ENCODE measurements around the gene SLC16A6. TPM values are rescaled to one million over a fixed set of nuclear protein-coding genes. Genes with fewer than 3 reads are reported as not detected.
"Not testable (repeated sequence)": the region's sequence is repeated elsewhere in the genome, so short reads cannot be mapped to it uniquely, and the experiment has no call there.

The SLC16A6 gene
- total RNA-seq, 1 experiment from 2014 or later = 0.22 TPM

GRCh38 chr17:68308486-68308885, 17.6 kb upstream of the SLC16A6 start:
- POLR2A ChIA-PET; H3K27me3 Mint-ChIP-seq (ENCODE audit: low read depth); CTCF ChIA-PET; H3K4me1 Mint-ChIP-seq; DNase-seq (ENCODE audit: low spot score); H3K4me3 Mint-ChIP-seq; H3K9me3 Mint-ChIP-seq; ATAC-seq: not testable (repeated sequence)
- H3K36me3 Mint-ChIP-seq = peaks cover 14% of the 10 kb centered on the region
- H3K27ac Mint-ChIP-seq = peak overlapping the region; percentile 67
- TF ChIP-seq NFYB (CRISPR knock-in tag; conservative IDR thresholded peaks at IDR 0.05; ENCODE audit: low read depth) = 0 out of 2 replicates have a peak, but pooled peaks have one; percentile 22

- POLR2A ChIA-PET = no interaction called here
- no peak overlapping the region for H3K4me3 Mint-ChIP-seq
- H3K27ac Mint-ChIP-seq = no peak overlapping the region
- H3K36me3 Mint-ChIP-seq = peaks cover 14% of the 10 kb centered on the region
- peaks cover 7% of the 10 kb centered on the region for H3K4me1 Mint-ChIP-seq
- no peak for ATAC-seq
- peaks cover 8% of the 10 kb centered on the region for H3K9me3 Mint-ChIP-seq
- H3K27me3 Mint-ChIP-seq (ENCODE audit: low read depth) = no peaks in the 10 kb centered on the region
- TF ChIP-seq NFATC4 (CRISPR knock-in tag; IDR thresholded peaks at IDR 0.05) = no peak
- no peak for TF ChIP-seq ATF6 (CRISPR knock-in tag; IDR thresholded peaks at IDR 0.05)
- no peak for TF ChIP-seq ZNF263 (CRISPR knock-in tag; IDR thresholded peaks at IDR 0.05; ENCODE audit: low read depth)
- TF ChIP-seq ZNF532 (CRISPR knock-in tag; IDR thresholded peaks at IDR 0.05; ENCODE audit: borderline replicate concordance) = no peak
- TF ChIP-seq TEAD1 (CRISPR knock-in tag; IDR thresholded peaks at IDR 0.05) = no peak
- TF ChIP-seq ZNF317 (CRISPR knock-in tag; IDR thresholded peaks at IDR 0.05; ENCODE audit: borderline replicate concordance, low read depth) = no peak
- TF ChIP-seq PREB (CRISPR knock-in tag; IDR thresholded peaks at IDR 0.05; ENCODE audit: borderline replicate concordance) = no peak
- no peak for TF ChIP-seq USF2 (CRISPR knock-in tag; IDR thresholded peaks at IDR 0.05)
- no peak for TF ChIP-seq IRF1 (CRISPR knock-in tag; IDR thresholded peaks at IDR 0.05)
- no peak for TF ChIP-seq ZNF138 (CRISPR knock-in tag; conservative IDR thresholded peaks at IDR 0.05)
- no peak for TF ChIP-seq KAT7 (CRISPR knock-in tag; IDR thresholded peaks at IDR 0.05; ENCODE audit: borderline replicate concordance)
- TF ChIP-seq ELF4 (CRISPR knock-in tag; IDR thresholded peaks at IDR 0.05; ENCODE audit: low read depth) = no peak
- no peak for TF ChIP-seq SMAD3 (CRISPR knock-in tag; IDR thresholded peaks at IDR 0.05; ENCODE audit: borderline replicate concordance)
- no peak for TF ChIP-seq EMX1 (CRISPR knock-in tag; IDR thresholded peaks at IDR 0.05)
- TF ChIP-seq ZNF396 (CRISPR knock-in tag; IDR thresholded peaks at IDR 0.05; ENCODE audit: borderline replicate concordance) = no peak
- no peak for TF ChIP-seq ATF3 (CRISPR knock-in tag; conservative IDR thresholded peaks at IDR 0.05)
- TF ChIP-seq RORB (CRISPR knock-in tag; IDR thresholded peaks at IDR 0.05) = no peak
- DNase-seq (ENCODE audit: low spot score) = no peak
- CTCF ChIA-PET = interaction anchor here (1.0 kb wide), 1 partner anchor 129 kb away, joined by 3 read pairs; no protein-coding TSS in a partner anchor
Observed at GRCh38 chr17:68307443-68307842, 16.5 kb upstream of the SLC16A6 start.
